Stomach smooth muscle (tissue), 2 donors: Measurements from ENCODE around the gene MALAT1.

Experiments
- H3K27ac ChIP-seq: one replicate; pipeline ENCODE4 v1.7.0; 2013; ENCODE audit warnings: mild to moderate bottlenecking, low read length, inconsistent platforms
- H3K27me3 ChIP-seq, 2 donors: one replicate each; pipeline ENCODE4 v1.7.0; 2013; ENCODE audit warnings: low read length in 2 of 2; ENCODE audit not compliant: insufficient read depth in 2 of 2, control insufficient read depth in 1 of 2
- H3K36me3 ChIP-seq, 2 donors: one replicate each; pipeline ENCODE4 v1.7.0; 2013; ENCODE audit warnings: low read length in 2 of 2; ENCODE audit not compliant: control insufficient read depth in 2 of 2, insufficient read depth in 2 of 2
- H3K4me1 ChIP-seq: one replicate; pipeline ENCODE4 v1.7.0; 2013; ENCODE audit warnings: low read length; ENCODE audit not compliant: control insufficient read depth, insufficient read depth
- H3K4me3 ChIP-seq, 2 donors: one replicate each; pipeline ENCODE4 v1.7.0; 2013; ENCODE audit warnings: low read length in 2 of 2
- H3K9ac ChIP-seq, 2 donors: one replicate each; pipeline ENCODE4 v1.7.0; 2013; ENCODE audit warnings: low read length in 2 of 2, mild to moderate bottlenecking in 1 of 2
- H3K9me3 ChIP-seq, 2 donors: one replicate each; pipeline ENCODE4 v1.7.0; 2013; ENCODE audit warnings: low read length in 2 of 2; ENCODE audit not compliant: control insufficient read depth in 2 of 2
- donor health status: healthy.
- donor health status: Pancreatic carcinoma.

Gene MALAT1

DNA sequence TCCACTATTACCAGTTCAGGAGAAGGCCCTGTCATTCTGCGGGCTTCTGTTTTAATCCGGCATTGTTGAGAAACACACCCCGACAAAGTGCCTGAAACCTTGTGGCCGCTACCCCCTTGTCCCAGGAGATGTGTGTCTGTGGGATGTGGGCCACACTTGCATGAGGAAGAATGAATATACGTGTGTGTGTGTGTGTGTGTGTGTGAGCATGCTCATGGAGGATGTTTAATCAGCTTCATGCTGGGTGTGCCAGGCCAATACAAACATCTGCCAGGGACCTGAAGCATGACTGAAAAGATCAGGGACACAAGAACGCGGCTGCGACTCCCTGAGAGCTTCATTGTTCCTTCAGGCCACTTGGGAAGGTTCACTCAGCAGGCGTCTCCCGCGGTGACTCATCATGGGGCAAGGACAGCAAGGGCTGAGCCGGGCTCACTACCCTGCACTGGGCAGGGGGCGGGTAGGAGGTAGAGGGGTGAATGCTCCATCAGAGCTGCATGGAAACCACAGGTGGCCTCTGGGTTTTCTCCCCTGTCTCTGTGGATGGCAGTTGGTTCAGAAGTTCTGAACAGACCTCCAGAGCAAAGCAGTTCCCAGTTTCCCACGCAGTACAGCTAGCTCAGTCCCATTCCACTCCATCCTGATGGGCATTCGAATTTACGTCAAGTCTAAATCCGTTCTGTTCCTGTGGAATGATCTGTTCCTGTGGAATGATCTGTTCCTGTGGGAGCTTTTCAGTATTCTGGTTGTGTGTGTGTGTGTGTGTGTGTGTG, 7.0 kb upstream of the MALAT1 start:
- H3K9me3 ChIP-seq, result no peaks in the 10 kb centered on the region
- H3K9ac ChIP-seq, result peak overlapping the region; percentile 85 to 86
- H3K27me3 ChIP-seq, result no peaks in the 10 kb centered on the region
- H3K27ac ChIP-seq, result peak overlapping the region; percentile 100
- H3K4me1 ChIP-seq, result peaks cover 96% of the 10 kb centered on the region
- H3K4me3 ChIP-seq, result peak overlapping the region; percentile 26 to 41
- H3K36me3 ChIP-seq, result no peaks in the 10 kb centered on the region

GRCh38 chr11:65492387-65492636, 6.5 kb upstream of the MALAT1 start:
- no peaks in the 10 kb centered on the region for H3K27me3 ChIP-seq
- peak overlapping the region; percentile 85 to 86 for H3K9ac ChIP-seq
- peak overlapping the region; percentile 38 to 41 for H3K4me3 ChIP-seq
- H3K36me3 ChIP-seq, result no peaks in the 10 kb centered on the region
- peak overlapping the region; percentile 100 for H3K27ac ChIP-seq
- no peaks in the 10 kb centered on the region for H3K9me3 ChIP-seq
- peaks cover 96% of the 10 kb centered on the region for H3K4me1 ChIP-seq

- Histone ChIP-seq H3K4me3 (peak overlapping the region; percentile 38 to 41), H3K27me3 (no peaks in the 10 kb centered on the region), H3K27ac (peak overlapping the region; percentile 100), H3K4me1 (peaks cover 91% of the 10 kb centered on the region), H3K9me3 (no peaks in the 10 kb centered on the region), H3K36me3 (no peaks in the 10 kb centered on the region), H3K9ac (peak overlapping the region; percentile 85 to 86)
These were observed 6.0 kb upstream of the MALAT1 start for GRCh38 chr11:65492637-65493366.

- Histone ChIP-seq H3K9me3 (no peaks in the 10 kb centered on the region), H3K9ac (peak overlapping the region; percentile 85 to 86), H3K27me3 (no peaks in the 10 kb centered on the region), H3K36me3 (no peaks in the 10 kb centered on the region), H3K4me1 (peaks cover 90% of the 10 kb centered on the region), H3K4me3 (peak overlapping the region; percentile 21 to 52), H3K27ac (peak overlapping the region; percentile 100)
These were observed 5.3 kb upstream of the MALAT1 start for GRCh38 chr11:65493367-65494176.

DNA sequence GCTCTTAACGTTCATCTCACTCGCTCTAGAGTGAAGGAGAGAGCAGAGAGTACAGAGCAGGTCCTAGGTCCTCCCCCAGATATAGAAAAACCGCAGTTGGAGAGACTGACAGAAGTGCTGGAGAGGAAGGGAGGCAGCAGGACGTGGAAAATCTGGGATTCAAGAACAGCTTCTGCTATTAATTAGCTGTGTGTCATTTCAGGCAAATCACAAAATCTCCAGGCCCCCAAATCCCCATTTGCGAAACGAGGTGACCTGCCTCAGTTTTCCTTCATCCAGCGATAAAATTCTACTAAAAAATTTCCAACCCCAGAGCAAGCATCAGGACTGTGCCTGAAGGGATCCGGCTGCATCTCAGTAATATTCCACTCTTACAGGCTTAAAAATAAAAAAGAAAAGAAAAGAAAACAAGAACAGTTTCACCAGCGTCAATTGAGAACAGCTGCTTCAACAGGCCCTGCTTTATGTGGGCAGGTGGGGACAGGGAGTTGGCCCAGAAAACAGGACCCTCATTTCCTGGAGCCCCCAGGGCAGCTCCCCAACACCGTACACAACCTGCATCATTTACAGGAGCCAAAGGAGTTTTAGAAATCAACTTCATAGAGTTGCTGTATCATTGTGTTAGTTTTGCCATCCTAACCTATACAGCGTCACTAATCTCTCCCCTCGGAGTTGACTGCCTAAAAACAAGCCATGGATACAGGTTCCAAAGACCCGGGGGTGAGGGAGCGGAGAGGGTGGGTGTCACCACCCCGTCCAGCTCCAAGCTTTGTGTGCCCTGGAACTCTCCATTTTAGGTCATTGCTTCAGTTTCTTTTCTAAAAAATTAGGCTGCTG, 2.3 kb upstream of the MALAT1 start:
- peaks cover 61% of the 10 kb centered on the region for H3K4me1 ChIP-seq
- peak overlapping the region; percentile 64 to 72 for H3K4me3 ChIP-seq
- H3K9me3 ChIP-seq, result no peaks in the 10 kb centered on the region
- H3K27me3 ChIP-seq, result no peaks in the 10 kb centered on the region
- H3K36me3 ChIP-seq, result peaks cover 9 to 14% of the 10 kb centered on the region in 2 donors
- peak overlapping the region; percentile 100 for H3K27ac ChIP-seq
- H3K9ac ChIP-seq, result peak overlapping the region; percentile 90 to 91

DNA sequence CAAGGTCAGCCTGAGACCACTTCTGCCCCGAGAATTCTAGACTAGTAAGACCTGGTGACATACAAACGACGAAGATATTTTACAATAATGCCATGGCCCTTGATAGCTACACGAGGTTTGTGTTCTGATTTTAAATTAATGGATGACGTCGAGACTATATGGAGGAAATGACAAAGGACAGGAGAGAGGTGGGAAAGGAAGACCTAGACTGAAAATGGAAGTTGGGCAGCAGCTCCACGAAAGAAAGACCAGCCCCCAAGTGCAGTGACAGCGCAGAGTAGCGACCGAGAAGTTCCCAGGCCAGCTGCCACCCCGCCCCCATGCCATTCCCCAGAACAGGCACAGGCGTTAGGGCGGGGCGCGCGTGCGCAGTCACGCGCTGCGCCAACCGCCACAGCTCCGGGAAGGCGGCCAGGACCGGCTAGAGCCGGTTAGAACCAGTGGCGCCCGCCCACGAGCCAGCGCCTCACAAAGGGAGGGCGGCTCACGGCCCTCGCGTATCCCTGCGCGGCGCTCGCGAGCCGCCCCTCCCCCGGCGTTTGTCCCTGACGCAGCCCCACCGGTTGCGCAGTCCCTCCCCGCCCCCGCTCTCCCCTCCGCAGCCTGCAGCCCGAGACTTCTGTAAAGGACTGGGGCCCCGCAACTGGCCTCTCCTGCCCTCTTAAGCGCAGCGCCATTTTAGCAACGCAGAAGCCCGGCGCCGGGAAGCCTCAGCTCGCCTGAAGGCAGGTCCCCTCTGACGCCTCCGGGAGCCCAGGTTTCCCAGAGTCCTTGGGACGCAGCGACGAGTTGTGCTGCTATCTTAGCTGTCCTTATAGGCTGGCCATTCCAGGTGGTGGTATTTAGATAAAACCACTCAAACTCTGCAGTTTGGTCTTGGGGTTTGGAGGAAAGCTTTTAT, 1.5 kb upstream of the MALAT1 start:
- Histone ChIP-seq H3K4me1 (peaks cover 53% of the 10 kb centered on the region), H3K4me3 (peak overlapping the region; percentile 91 to 97), H3K27ac (peak overlapping the region; percentile 100), H3K9me3 (no peaks in the 10 kb centered on the region), H3K36me3 (peaks cover 14 to 23% of the 10 kb centered on the region in 2 donors), H3K27me3 (no peaks in the 10 kb centered on the region), H3K9ac (peak overlapping the region; percentile 98 to 99)

- Histone ChIP-seq H3K9me3 (no peaks in the 10 kb centered on the region), H3K4me1 (peaks cover 45% of the 10 kb centered on the region), H3K36me3 (peaks cover 21 to 31% of the 10 kb centered on the region in 2 donors)
These were observed 661 bp upstream of the MALAT1 start for GRCh38 chr11:65498042-65498726.

GRCh38 chr11:65498727-65498976, 193 bp upstream of the MALAT1 start:
- Histone ChIP-seq H3K4me1 (peaks cover 40% of the 10 kb centered on the region), H3K36me3 (peaks cover 23 to 35% of the 10 kb centered on the region in 2 donors), H3K27ac (peak overlapping the region; percentile 100), H3K27me3 (no peaks in the 10 kb centered on the region), H3K9me3 (no peaks in the 10 kb centered on the region), H3K9ac (peak overlapping the region; percentile 98 to 99), H3K4me3 (peak overlapping the region; percentile 91 to 97)

More at GRCh38 chr11:65498042-65498726, 661 bp upstream of the MALAT1 start:
- Histone ChIP-seq H3K4me3 (peak overlapping the region; percentile 91 to 97), H3K27ac (peak overlapping the region; percentile 100), H3K27me3 (no peaks in the 10 kb centered on the region), H3K9ac (peak overlapping the region; percentile 98 to 99)

GRCh38 chr11:65499713-65500386, 1.0 kb downstream of the MALAT1 start:
- peaks cover 35 to 47% of the 10 kb centered on the region in 2 donors for H3K36me3 ChIP-seq
- H3K27ac ChIP-seq, result peak overlapping the region; percentile 100
- no peaks in the 10 kb centered on the region for H3K27me3 ChIP-seq
- peaks cover 34% of the 10 kb centered on the region for H3K4me1 ChIP-seq
- H3K9me3 ChIP-seq, result no peaks in the 10 kb centered on the region
- H3K4me3 ChIP-seq, result peak overlapping the region; percentile 91 to 97
- H3K9ac ChIP-seq, result peak overlapping the region; percentile 98 to 99
